NCI-H1092 treated with DMSO at 0.1 percent for 48 hours (cell line): ENCODE data around the gene PRSS1.
"Not testable (repeated sequence)": the region's sequence is repeated elsewhere in the genome, so short reads cannot be mapped to it uniquely, and the experiment has no call there.

Experiments
- DNase-seq: peaks from one replicate; lab custom pipeline; 2025; lab: John Stamatoyannopoulos, UW

PRSS1 gene

GRCh38 chr7:142749218-142749993 lies at the start of gene PRSS1:
Gene PRSS1 (plus strand): TSS chr7:142749472. CDS start chr7:142749485, 13 bp downstream.
- DNase-seq, result no peak

- not testable (repeated sequence) for DNase-seq
Measured at GRCh38 chr7:142700935-142701334, 48.3 kb upstream of the PRSS1 start.

- DNase-seq, result no peak
Measured at GRCh38 chr7:142703655-142704305, 45.5 kb upstream of the PRSS1 start.

GRCh38 chr7:142708726-142709125 lies 40.5 kb upstream of the PRSS1 start:
- not testable (repeated sequence) for DNase-seq

- DNase-seq, result no peak
Measured at GRCh38 chr7:142709921-142710320, 39.4 kb upstream of the PRSS1 start.

GRCh38 chr7:142711196-142711595 lies 38.1 kb upstream of the PRSS1 start:
- no peak for DNase-seq

- no peak for DNase-seq
Measured at GRCh38 chr7:142711746-142712616, 37.3 kb upstream of the PRSS1 start.

- no peak for DNase-seq
Measured at GRCh38 chr7:142712617-142712957, 36.7 kb upstream of the PRSS1 start.

- no peak for DNase-seq
Measured at GRCh38 chr7:142714375-142714774, 34.9 kb upstream of the PRSS1 start.

- no peak for DNase-seq
Measured at GRCh38 chr7:142716596-142716995, 32.7 kb upstream of the PRSS1 start.

GRCh38 chr7:142717453-142717852 lies 31.8 kb upstream of the PRSS1 start:
- no peak for DNase-seq

- no peak for DNase-seq
Measured at GRCh38 chr7:142718313-142718712, 31.0 kb upstream of the PRSS1 start.

- no peak for DNase-seq
Measured at GRCh38 chr7:142720172-142720773, 29.0 kb upstream of the PRSS1 start.

- DNase-seq, result no peak
Measured at GRCh38 chr7:142720986-142721385, 28.3 kb upstream of the PRSS1 start.

- no peak for DNase-seq
Measured at GRCh38 chr7:142722248-142722794, 27.0 kb upstream of the PRSS1 start.

- no peak for DNase-seq
Measured at GRCh38 chr7:142733271-142733670, 16.0 kb upstream of the PRSS1 start.

GRCh38 chr7:142739923-142740492 lies 9.3 kb upstream of the PRSS1 start:
- DNase-seq, result no peak

- DNase-seq, result no peak
Measured at GRCh38 chr7:142740786-142741185, 8.5 kb upstream of the PRSS1 start.

GRCh38 chr7:142741932-142742331 lies 7.3 kb upstream of the PRSS1 start:
- DNase-seq, result not testable (repeated sequence)

GRCh38 chr7:142745091-142745635 lies 4.1 kb upstream of the PRSS1 start:
- no peak for DNase-seq

GRCh38 chr7:142745745-142746144 lies 3.5 kb upstream of the PRSS1 start:
- DNase-seq, result no peak
